PFSK-1 (cell line): ENCODE data around the gene GGA1.
A peak's percentile ranks its signal among the peaks of the same experiment; 100 is the strongest.

ENCODE experiments used
- FOXP2 ChIP-seq: optimal IDR thresholded peaks from 2 replicates; pipeline ENCODE3; 2011; ENCODE audit warnings: borderline replicate concordance, control low read depth, inconsistent platforms; ENCODE audit not compliant: insufficient read depth; ENCODE audit errors: extremely low read length, extremely low read depth
- POLR2AphosphoS5 ChIP-seq: IDR thresholded peaks from 2 replicates; pipeline ENCODE4 v1.6.1; 2012; ENCODE audit warnings: low read depth, mild to moderate bottlenecking, control low read depth, low read length, moderate library complexity
- SIN3A ChIP-seq: IDR thresholded peaks from 2 replicates; pipeline ENCODE4 v1.6.1; 2012; ENCODE audit warnings: mild to moderate bottlenecking, low read length, moderate library complexity, borderline replicate concordance; ENCODE audit not compliant: insufficient read depth
- TAF1 ChIP-seq: IDR thresholded peaks from 2 replicates; pipeline ENCODE4 v1.6.1; 2012; ENCODE audit warnings: low read length, control low read depth, borderline replicate concordance; ENCODE audit not compliant: insufficient read depth
- TF ChIP-seq, protein P1 (sequence below), 2 experiments: IDR thresholded peaks; 2 replicates each; pipeline versions ENCODE4 v1.6.1 to v1.8.0; 2011 to 2012; ENCODE audit warnings: low read depth in 2 of 2, low read length in 2 of 2, control low read depth in 1 of 2, inconsistent platforms in 1 of 2, mild to moderate bottlenecking in 1 of 2, moderate library complexity in 1 of 2; ENCODE audit not compliant: insufficient read depth in 1 of 2

GGA1 gene

DNA sequence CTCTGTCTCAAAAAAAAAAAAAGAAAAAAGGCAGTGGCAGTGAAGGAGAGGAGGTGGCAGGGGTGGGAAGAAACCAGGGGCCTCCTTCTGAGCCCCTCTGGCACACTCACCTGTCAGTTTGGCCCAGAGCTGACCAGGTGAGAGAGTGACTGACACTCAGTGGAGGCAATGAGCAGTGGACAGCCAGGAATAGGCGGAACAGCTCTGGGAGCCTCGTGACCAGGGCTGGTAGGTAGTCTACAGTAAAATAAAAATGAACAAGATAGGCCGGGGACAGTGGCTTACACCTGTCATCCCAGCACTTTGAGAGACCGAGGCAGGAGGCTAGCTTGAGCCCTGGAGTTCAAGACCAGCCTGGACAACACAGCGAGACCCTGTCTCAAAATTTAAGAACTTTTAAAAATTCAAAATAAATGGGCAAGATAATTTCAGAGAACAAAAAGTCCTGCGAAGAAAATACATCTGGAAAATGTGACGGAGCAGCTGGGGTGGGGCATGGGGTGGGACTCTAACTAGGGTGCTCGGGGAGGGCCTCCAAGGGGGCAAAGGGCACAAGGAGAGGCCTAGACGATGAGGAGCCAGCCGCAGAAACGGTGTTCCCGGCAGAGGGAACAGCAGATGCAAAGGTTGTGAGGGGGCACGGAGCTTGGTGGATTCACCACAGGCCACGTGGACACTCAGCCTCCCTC, 46.1 kb downstream of the GGA1 start:
- TF ChIP-seq POLR2AphosphoS5 (no peak), FOXP2 (no peak), TAF1 (no peak), SIN3A (no peak)
- TF ChIP-seq, protein P1, sequence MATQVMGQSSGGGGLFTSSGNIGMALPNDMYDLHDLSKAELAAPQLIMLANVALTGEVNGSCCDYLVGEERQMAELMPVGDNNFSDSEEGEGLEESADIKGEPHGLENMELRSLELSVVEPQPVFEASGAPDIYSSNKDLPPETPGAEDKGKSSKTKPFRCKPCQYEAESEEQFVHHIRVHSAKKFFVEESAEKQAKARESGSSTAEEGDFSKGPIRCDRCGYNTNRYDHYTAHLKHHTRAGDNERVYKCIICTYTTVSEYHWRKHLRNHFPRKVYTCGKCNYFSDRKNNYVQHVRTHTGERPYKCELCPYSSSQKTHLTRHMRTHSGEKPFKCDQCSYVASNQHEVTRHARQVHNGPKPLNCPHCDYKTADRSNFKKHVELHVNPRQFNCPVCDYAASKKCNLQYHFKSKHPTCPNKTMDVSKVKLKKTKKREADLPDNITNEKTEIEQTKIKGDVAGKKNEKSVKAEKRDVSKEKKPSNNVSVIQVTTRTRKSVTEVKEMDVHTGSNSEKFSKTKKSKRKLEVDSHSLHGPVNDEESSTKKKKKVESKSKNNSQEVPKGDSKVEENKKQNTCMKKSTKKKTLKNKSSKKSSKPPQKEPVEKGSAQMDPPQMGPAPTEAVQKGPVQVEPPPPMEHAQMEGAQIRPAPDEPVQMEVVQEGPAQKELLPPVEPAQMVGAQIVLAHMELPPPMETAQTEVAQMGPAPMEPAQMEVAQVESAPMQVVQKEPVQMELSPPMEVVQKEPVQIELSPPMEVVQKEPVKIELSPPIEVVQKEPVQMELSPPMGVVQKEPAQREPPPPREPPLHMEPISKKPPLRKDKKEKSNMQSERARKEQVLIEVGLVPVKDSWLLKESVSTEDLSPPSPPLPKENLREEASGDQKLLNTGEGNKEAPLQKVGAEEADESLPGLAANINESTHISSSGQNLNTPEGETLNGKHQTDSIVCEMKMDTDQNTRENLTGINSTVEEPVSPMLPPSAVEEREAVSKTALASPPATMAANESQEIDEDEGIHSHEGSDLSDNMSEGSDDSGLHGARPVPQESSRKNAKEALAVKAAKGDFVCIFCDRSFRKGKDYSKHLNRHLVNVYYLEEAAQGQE (IDR thresholded peaks at IDR 0.05; ENCODE audit: insufficient read depth in 1 of 2, low read depth in 2 of 2, low read length in 2 of 2), result no peak

DNA sequence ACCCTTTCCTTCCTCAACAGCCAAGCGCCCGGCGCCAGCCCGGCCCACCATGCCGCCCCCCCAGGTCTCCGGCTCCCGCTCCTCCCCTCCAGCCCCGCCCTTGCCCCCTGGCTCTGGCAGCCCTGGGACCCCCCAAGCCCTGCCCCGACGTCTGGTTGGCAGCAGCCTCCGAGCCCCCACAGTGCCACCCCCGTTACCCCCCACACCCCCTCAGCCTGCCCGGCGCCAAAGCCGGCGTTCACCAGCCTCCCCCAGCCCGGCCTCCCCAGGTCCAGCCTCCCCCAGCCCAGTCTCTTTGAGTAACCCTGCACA, 46.6 kb downstream of the GGA1 start:
- no peak for TF ChIP-seq TAF1
- TF ChIP-seq FOXP2, result no peak
- no peak for TF ChIP-seq SIN3A
- TF ChIP-seq, protein P1 (IDR thresholded peaks at IDR 0.05; ENCODE audit: insufficient read depth in 1 of 2, low read depth in 2 of 2, low read length in 2 of 2), result no peak
- TF ChIP-seq POLR2AphosphoS5, result no peak

DNA sequence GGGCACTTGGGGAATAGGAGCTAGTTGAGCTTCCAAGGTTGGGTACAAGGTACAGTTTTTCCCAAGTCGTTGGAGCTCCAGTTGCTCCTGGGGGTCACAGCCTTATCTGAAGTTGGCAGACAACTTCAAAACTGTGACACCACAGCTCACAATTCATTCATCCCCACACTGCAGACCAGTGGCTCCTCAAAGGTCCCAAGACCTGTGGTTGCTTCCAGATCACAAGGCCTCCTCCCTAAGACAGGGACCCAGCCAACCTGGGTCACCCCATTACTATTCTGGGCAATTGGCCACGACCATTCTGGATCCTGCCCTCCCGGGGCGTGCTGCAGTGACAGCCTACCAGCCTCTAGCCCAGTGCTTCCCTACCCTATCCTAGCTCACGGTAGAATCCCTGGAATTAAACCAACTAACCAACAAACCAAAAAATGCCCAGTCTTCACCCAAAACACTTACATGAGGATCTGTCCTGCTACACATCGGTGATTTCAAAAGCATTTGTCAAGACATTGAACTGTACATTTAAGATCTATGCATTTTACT, 49.0 kb downstream of the GGA1 start:
- TF ChIP-seq POLR2AphosphoS5 (peak; percentile 7; the same call in 1 of the 2 replicates), SIN3A (no peak), TAF1 (no peak)
- TF ChIP-seq, protein P1 (IDR thresholded peaks at IDR 0.05; ENCODE audit: insufficient read depth in 1 of 2, low read depth in 2 of 2, low read length in 2 of 2), result no peak

DNA sequence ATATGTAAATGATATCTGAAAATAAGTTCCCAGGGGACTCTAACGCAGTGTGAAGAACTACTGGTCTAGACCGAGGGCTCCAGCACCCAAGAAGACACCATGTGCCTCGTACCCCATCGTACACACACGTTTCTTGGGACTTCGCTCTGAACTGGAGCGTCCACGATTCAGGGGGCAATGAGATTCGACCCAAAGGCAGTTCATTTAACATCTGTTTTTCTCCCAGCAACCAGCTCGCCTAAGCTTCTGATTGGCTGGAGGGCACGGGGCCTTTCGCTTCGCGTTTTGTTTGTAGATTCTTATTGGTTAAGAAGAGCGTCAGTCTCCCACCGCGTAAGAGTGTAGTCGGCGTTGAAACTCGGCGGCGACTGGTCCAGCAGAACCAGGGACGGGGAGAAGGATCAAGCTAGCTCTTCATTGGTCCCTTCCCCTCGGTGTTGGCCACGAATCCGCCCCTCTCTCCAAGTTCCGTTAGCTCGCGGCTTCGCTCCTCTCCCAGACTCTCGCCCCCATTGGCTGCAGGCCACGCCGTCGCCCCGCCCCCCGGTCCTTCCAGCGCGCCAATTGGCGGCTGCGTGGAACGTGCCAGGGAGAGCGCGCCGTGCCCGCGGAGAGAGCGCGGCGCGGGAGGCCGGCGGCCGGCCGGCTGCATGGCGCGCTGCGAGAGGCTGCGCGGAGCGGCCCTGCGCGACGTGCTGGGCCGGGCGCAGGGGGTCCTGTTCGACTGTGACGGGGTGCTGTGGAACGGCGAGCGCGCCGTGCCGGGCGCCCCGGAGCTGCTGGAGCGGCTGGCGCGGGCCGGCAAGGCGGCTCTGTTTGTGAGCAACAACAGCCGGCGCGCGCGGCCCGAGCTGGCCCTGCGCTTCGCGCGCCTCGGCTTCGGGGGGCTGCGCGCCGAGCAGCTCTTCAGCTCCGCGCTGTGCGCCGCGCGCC, 49.8 kb downstream of the GGA1 start, which contains the start of gene PDXP:
PDXP (plus strand) TSS at position 591 of the 933 bp plus-strand sequence; CDS start at position 651, 60 bp downstream.
- TF ChIP-seq, protein P1 (IDR thresholded peaks at IDR 0.05; ENCODE audit: insufficient read depth in 1 of 2, low read depth in 2 of 2, low read length in 2 of 2), result no peak
- TF ChIP-seq POLR2AphosphoS5, result peak; percentile 69; the same call in 1 of the 2 replicates
